K562 (cell line): ENCODE results near the gene SRCIN1. TPM values are rescaled to one million over a fixed set of nuclear protein-coding genes. Genes with fewer than 3 reads are reported as not detected.

Source experiments
- ATAC-seq: fragments of 200-7000 bp; cut with Tn5 transposase; 3 replicates; pipeline ENCODE4 v1.9.1; 2020; ENCODE audit warnings: moderate library complexity
- BruUV-seq: library from RNA; stranded (reverse); fragments of 400-500 nt; replicated peaks from 2 replicates; lab custom pipeline; 2021; lab: Mats Ljungman, UMichigan
- CTCF ChIA-PET: fragments of 300-600 bp; formaldehyde crosslinking; extraction: SDS; loops from one replicate; lab custom pipeline; 2021; ENCODE audit warnings: low intra/inter-chr PET ratio; lab: Yijun Ruan, JAX
- POLR2A ChIA-PET: fragments of 300-600, 350-650 bp; sonication (Branson Sonifier 250); formaldehyde crosslinking; extraction: SDS; loops from one replicate; lab custom pipeline; 2021; ENCODE audit warnings: antibody characterized with exemption, inconsistent platforms; lab: Yijun Ruan, JAX
- DNase-seq, 4 experiments: peaks; one replicate each; pipeline versions ENCODE4 v3.0.0 to v3.0.0-alpha.2; 2011 to 2018; ENCODE audit warnings: low spot score in 3 of 4, mixed read lengths in 3 of 4; ENCODE audit errors: extremely low read depth in 1 of 4
- FAIRE-seq: peaks from 2 replicates; lab custom pipeline; 2011; peaks lifted over from hg19 to GRCh38; lab: Jason Lieb, UNC
- H2AFZ ChIP-seq: 2 replicates; pipeline ENCODE4 v1.6.0; 2011; ENCODE audit warnings: low read depth, low read length, control low read depth, inconsistent platforms
- H3K27ac ChIP-seq: fragments of 200-600 bp; 3 replicates; pipeline ENCODE4 v1.8.0; 2011; ENCODE audit warnings: low read depth, mild to moderate bottlenecking, control low read depth, inconsistent platforms, low read length, moderate library complexity, mixed read lengths; ENCODE audit errors: extremely low read depth
- H3K27me3 ChIP-seq, 2 experiments: fragments of 300-600 bp in 1 of 2; 2 replicates in 1 of 2; 3 replicates in 1 of 2; pipeline versions ENCODE4 v1.6.0 to v1.8.0; 2011; ENCODE audit warnings: inconsistent platforms in 2 of 2, low read length in 2 of 2, mild to moderate bottlenecking in 1 of 2, mixed read lengths in 1 of 2, moderate library complexity in 1 of 2; ENCODE audit not compliant: control insufficient read depth in 2 of 2, insufficient read depth in 2 of 2
- H3K36me3 ChIP-seq: fragments of 300-600 bp; 3 replicates; pipeline ENCODE4 v1.8.0; 2011; ENCODE audit warnings: mild to moderate bottlenecking, low read length, inconsistent platforms; ENCODE audit not compliant: control insufficient read depth, insufficient read depth
- H3K4me1 ChIP-seq, 2 experiments: fragments of 200-600 bp in 1 of 2; replicated peaks in 1 of 2; 2 replicates in 1 of 2; 3 replicates in 1 of 2; pipeline versions ENCODE4 v1.5.1 to v1.8.0; 2011; ENCODE audit warnings: inconsistent platforms in 2 of 2, low read length in 2 of 2, mild to moderate bottlenecking in 1 of 2, mixed read lengths in 1 of 2, moderate library complexity in 1 of 2; ENCODE audit not compliant: control insufficient read depth in 2 of 2, insufficient read depth in 2 of 2
- H3K4me2 ChIP-seq: 2 replicates; pipeline ENCODE4 v1.6.1; 2011; ENCODE audit warnings: low read length, control low read depth, inconsistent platforms, mixed read lengths; ENCODE audit not compliant: insufficient read depth
- H3K4me3 ChIP-seq: fragments of 200-600 bp; sonication (generic), shearing (Covaris generic); 2 replicates; pipeline ENCODE4 v1.5.1; 2016; ENCODE audit warnings: control low read depth, inconsistent platforms
- H3K79me2 ChIP-seq: fragments of 200-600 bp; 3 replicates; pipeline ENCODE4 v1.8.0; 2011; ENCODE audit warnings: low read length, inconsistent platforms; ENCODE audit not compliant: control insufficient read depth, insufficient read depth
- H3K9ac ChIP-seq, 2 experiments: 2 replicates each; pipeline versions ENCODE4 v1.6.0 to v1.6.1; 2011; ENCODE audit warnings: low read depth in 2 of 2, low read length in 2 of 2, control low read depth in 1 of 2, inconsistent platforms in 1 of 2, mild to moderate bottlenecking in 1 of 2, mixed read lengths in 1 of 2; ENCODE audit not compliant: insufficient read depth in 1 of 2
- H3K9me1 ChIP-seq: one replicate; pipeline ENCODE4 v1.6.0; 2011; ENCODE audit warnings: inconsistent platforms, mild to moderate bottlenecking, low read length, moderate library complexity; ENCODE audit not compliant: control insufficient read depth, insufficient read depth
- H3K9me3 ChIP-seq: replicated peaks from 2 replicates; pipeline ENCODE4 v1.5.1; 2011; ENCODE audit warnings: low read depth, low read length, inconsistent platforms; ENCODE audit not compliant: control insufficient read depth, insufficient read depth
- H4K20me1 ChIP-seq: replicated peaks from 2 replicates; pipeline ENCODE4 v1.6.1; 2011; ENCODE audit warnings: low read length, inconsistent platforms, mixed read lengths; ENCODE audit not compliant: control insufficient read depth, insufficient read depth
- BRCA1 ChIP-seq, 2 experiments: fragments of 450-650 bp in 1 of 2; sonication (generic) in 1 of 2; formaldehyde crosslinking in 1 of 2; IDR thresholded peaks; 2 replicates each; pipeline versions ENCODE4 v1.5.0 to v1.6.1; 2017 to 2020; ENCODE audit warnings: mild to moderate bottlenecking in 1 of 2, missing genetic modification reagents in 1 of 2
- COPS2 ChIP-seq: fragments of 450-650 bp; conservative IDR thresholded peaks from 2 replicates; pipeline ENCODE4 v1.6.1; 2016; ENCODE audit warnings: mild to moderate bottlenecking, moderate library complexity
- EHMT2 ChIP-seq: fragments of 450-650 bp; IDR thresholded peaks from 2 replicates; pipeline ENCODE4 v1.6.1; 2018; ENCODE audit warnings: antibody characterized with exemption
- HDAC8 ChIP-seq: fragments of 450-650 bp; IDR thresholded peaks from 2 replicates; pipeline ENCODE4 v1.6.1; 2016; ENCODE audit warnings: mild to moderate bottlenecking, missing genetic modification characterization, moderate library complexity, missing compliant biosample characterization
- HMG20A ChIP-seq: fragments of 450-650 bp; formaldehyde crosslinking; conservative IDR thresholded peaks from 2 replicates; pipeline ENCODE4 v1.4.0; 2020; ENCODE audit warnings: mild to moderate bottlenecking, mixed read lengths
- IRF2 ChIP-seq: sonication (generic); formaldehyde crosslinking; IDR thresholded peaks from 2 replicates; pipeline ENCODE4 v1.8.1; 2022; ENCODE audit warnings: mild to moderate bottlenecking, missing genetic modification reagents
- JUN ChIP-seq, 2 experiments: sonication (generic) in 1 of 2; formaldehyde crosslinking in 1 of 2; IDR thresholded peaks; 2 replicates each; pipeline versions ENCODE4 v1.6.1 to v1.8.0; 2012 to 2022; ENCODE audit warnings: borderline replicate concordance in 2 of 2, mild to moderate bottlenecking in 2 of 2, improper control_type of control experiment in 1 of 2, low read depth in 1 of 2, low read length in 1 of 2, missing genetic modification reagents in 1 of 2
- KDM2B ChIP-seq: fragments of 250-450 bp; sonication (Bioruptor Pico); IDR thresholded peaks from 2 replicates; pipeline ENCODE4 v1.8.0; 2021; ENCODE audit warnings: mild to moderate bottlenecking, moderate library complexity
- KLF6 ChIP-seq: fragments of 250-450 bp; sonication (Bioruptor Pico); IDR thresholded peaks from 2 replicates; pipeline ENCODE4 v1.4.0; 2020; ENCODE audit warnings: mild to moderate bottlenecking, moderate library complexity, borderline replicate concordance
- MEF2A ChIP-seq: IDR thresholded peaks from 2 replicates; pipeline ENCODE4 v1.6.1; 2011; ENCODE audit warnings: low read depth, mild to moderate bottlenecking, low read length, moderate library complexity; ENCODE audit not compliant: control insufficient read depth
- NR2C1 ChIP-seq, 2 experiments: fragments of 450-650 bp; IDR thresholded peaks; 2 replicates each; pipeline ENCODE4 v1.6.1; 2017; ENCODE audit warnings: mild to moderate bottlenecking in 2 of 2, antibody characterized with exemption in 1 of 2, inconsistent platforms in 1 of 2, missing compliant biosample characterization in 1 of 2, missing genetic modification characterization in 1 of 2
- POLR2B ChIP-seq: fragments of 450-650 bp; IDR thresholded peaks from 2 replicates; pipeline ENCODE4 v1.6.1; 2018; ENCODE audit warnings: low read depth; ENCODE audit not compliant: partially characterized antibody
- POLR2H ChIP-seq: IDR thresholded peaks from 2 replicates; pipeline ENCODE4 v1.6.1; 2016; ENCODE audit warnings: missing genetic modification characterization, low read depth, mild to moderate bottlenecking, control low read depth, missing compliant biosample characterization, moderate library complexity
- ZNF354B ChIP-seq: fragments of 250-450 bp; sonication (Bioruptor Pico); IDR thresholded peaks from 2 replicates; pipeline ENCODE4 v1.4.0; 2020
- WGBS: fragments of 100-300 bp; shearing (Covaris generic); methylation state at CpG from one replicate; pipeline ENCODE4 v1.1.6; 2016; ENCODE audit warnings: low coverage, mixed read lengths; ENCODE audit not compliant: insufficient coverage; ENCODE audit errors: missing lambda C conversion rate; 5-methylcytosine and 5-hydroxymethylcytosine counted together
- in situ Hi-C: fragments of 300-500 bp; cut with MboI; formaldehyde crosslinking; loops from 4 replicates; pipeline ENCODE4 v1.15.0; 2018; ENCODE audit warnings: inconsistent platforms, mixed read lengths
- intact Hi-C: fragments of 100-400 bp; cut with micrococcal nuclease; formaldehyde crosslinking; loops from 2 replicates; pipeline ENCODE4 v1.14.2; 2022
- polyA plus RNA-seq, 8 experiments: library from polyadenylated mRNA; depleted of rRNA in 4 of 8; stranded (reverse) in 5 of 8; unstranded in 3 of 8; fragments of >200 nt; fragmentation: Nextera tagmentation in 2 of 8; fragmentation: Illumina TruSeq in 1 of 8; extraction: Ambion mirVana in 2 of 8; extraction: Trizol in 1 of 8; gene quantifications; 2 replicates each; pipeline versions ENCODE4 v1.2.1 to v1.2.3, GENCODE V29; 2011 to 2014; ENCODE audit warnings: inconsistent platforms in 1 of 8, missing spikeins in 1 of 8
- total RNA-seq, 7 experiments: library from RNA; depleted of rRNA in 6 of 7; stranded (reverse); fragments of >200 nt in 6 of 7; fragmentation: Illumina TruSeq in 2 of 7; extraction: Trizol in 2 of 7; gene quantifications; 2 replicates each; pipeline versions ENCODE4 v1.2.1 to v1.2.3, GENCODE V29; 2011 to 2021; ENCODE audit warnings: low replicate concordance in 1 of 7
- TF ChIP-seq, protein P1 (sequence below): fragments of 250-450 bp; sonication (Bioruptor Pico); IDR thresholded peaks from 2 replicates; pipeline ENCODE4 v1.8.0; 2022; ENCODE audit warnings: moderate library complexity, mild to moderate bottlenecking, inconsistent platforms
- TF ChIP-seq, protein P2 (sequence below): fragments of 250-450 bp; sonication (Bioruptor Pico); IDR thresholded peaks from 2 replicates; pipeline ENCODE4 v1.8.0; 2022; ENCODE audit warnings: inconsistent platforms, mild to moderate bottlenecking, moderate library complexity, borderline replicate concordance
- TF ChIP-seq, protein P3 (sequence below): fragments of 450-650 bp; IDR thresholded peaks from 2 replicates; pipeline ENCODE4 v1.6.1; 2017; ENCODE audit warnings: antibody characterized with exemption

The SRCIN1 gene
- total and polyA plus RNA-seq, 9 of the 15 experiments (the other 6 are each of a cell fraction or from before 2014, with no cell fraction given) = 0.09 to 0.33 (median 0.13) TPM; not detected in 6

- Histone ChIP-seq H3K36me3 (no peaks in the 10 kb centered on the region), H3K27ac (no peak overlapping the region), H3K9me1 (no peaks in the 10 kb centered on the region), H3K4me2 (no peak overlapping the region), H2AFZ (no peak overlapping the region), H3K27me3 (peaks cover 10 to 36% of the 10 kb centered on the region in 2 experiments; a peak in 3 of 5 replicates), H3K4me1 (peaks cover 5 to 28% of the 10 kb centered on the region in 2 experiments; a peak in 4 of 5 replicates), H3K4me3 (no peak overlapping the region), H3K79me2 (no peaks in the 10 kb centered on the region), H3K9ac (no peak overlapping the region), H3K9me3 (no peaks in the 10 kb centered on the region), H4K20me1 (peaks cover 21% of the 10 kb centered on the region)
- no peak for FAIRE-seq
- in situ Hi-C loops = loop anchor here (5.0 kb wide), 1 partner anchor 91 kb away; no protein-coding TSS in a partner anchor
- intact Hi-C loops = loop anchor here (5.0 kb wide), 2 partner anchors 84 to 91 kb away; no protein-coding TSS in a partner anchor
- ChIA-PET CTCF (interaction anchor here (0.8 to 1.8 kb wide), 2 partner anchors 73 to 91 kb away, joined by 3 to 9 read pairs; no protein-coding TSS in a partner anchor), POLR2A (interaction anchor here (0.6 to 1.0 kb wide), 2 partner anchors 23 to 135 kb away, joined by 3 to 4 read pairs; no protein-coding TSS in a partner anchor)
- DNase-seq = no peak
- no peak for ATAC-seq
- TF ChIP-seq KDM2B (no peak), MEF2A (no peak), COPS2 (no peak), ZNF354B (CRISPR knock-in tag) (no peak), KLF6 (no peak), IRF2 (CRISPR knock-in tag) (no peak), EHMT2 (no peak), POLR2H (tag) (no peak), HMG20A (CRISPR knock-in tag) (no peak), NR2C1 (IDR thresholded peaks at IDR 0.05) (no peak), NR2C1 (tag; IDR thresholded peaks at IDR 0.05) (no peak), BRCA1 (IDR thresholded peaks at IDR 0.05) (no peak), BRCA1 (CRISPR knock-in tag; IDR thresholded peaks at IDR 0.05) (no peak), HDAC8 (tag) (no peak), POLR2B (no peak), JUN (IDR thresholded peaks at IDR 0.05; ENCODE audit: borderline replicate concordance, low read depth, low read length) (no peak), JUN (CRISPR knock-in tag; IDR thresholded peaks at IDR 0.05; ENCODE audit: borderline replicate concordance) (no peak)
- TF ChIP-seq, protein P1, sequence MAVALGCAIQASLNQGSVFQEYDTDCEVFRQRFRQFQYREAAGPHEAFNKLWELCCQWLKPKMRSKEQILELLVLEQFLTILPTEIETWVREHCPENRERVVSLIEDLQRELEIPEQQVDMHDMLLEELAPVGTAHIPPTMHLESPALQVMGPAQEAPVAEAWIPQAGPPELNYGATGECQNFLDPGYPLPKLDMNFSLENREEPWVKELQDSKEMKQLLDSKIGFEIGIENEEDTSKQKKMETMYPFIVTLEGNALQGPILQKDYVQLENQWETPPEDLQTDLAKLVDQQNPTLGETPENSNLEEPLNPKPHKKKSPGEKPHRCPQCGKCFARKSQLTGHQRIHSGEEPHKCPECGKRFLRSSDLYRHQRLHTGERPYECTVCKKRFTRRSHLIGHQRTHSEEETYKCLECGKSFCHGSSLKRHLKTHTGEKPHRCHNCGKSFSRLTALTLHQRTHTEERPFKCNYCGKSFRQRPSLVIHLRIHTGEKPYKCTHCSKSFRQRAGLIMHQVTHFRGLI (CRISPR knock-in tag) = no peak
- TF ChIP-seq, protein P2, sequence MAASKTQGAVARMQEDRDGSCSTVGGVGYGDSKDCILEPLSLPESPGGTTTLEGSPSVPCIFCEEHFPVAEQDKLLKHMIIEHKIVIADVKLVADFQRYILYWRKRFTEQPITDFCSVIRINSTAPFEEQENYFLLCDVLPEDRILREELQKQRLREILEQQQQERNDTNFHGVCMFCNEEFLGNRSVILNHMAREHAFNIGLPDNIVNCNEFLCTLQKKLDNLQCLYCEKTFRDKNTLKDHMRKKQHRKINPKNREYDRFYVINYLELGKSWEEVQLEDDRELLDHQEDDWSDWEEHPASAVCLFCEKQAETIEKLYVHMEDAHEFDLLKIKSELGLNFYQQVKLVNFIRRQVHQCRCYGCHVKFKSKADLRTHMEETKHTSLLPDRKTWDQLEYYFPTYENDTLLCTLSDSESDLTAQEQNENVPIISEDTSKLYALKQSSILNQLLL (CRISPR knock-in tag) = no peak
- TF ChIP-seq, protein P3, sequence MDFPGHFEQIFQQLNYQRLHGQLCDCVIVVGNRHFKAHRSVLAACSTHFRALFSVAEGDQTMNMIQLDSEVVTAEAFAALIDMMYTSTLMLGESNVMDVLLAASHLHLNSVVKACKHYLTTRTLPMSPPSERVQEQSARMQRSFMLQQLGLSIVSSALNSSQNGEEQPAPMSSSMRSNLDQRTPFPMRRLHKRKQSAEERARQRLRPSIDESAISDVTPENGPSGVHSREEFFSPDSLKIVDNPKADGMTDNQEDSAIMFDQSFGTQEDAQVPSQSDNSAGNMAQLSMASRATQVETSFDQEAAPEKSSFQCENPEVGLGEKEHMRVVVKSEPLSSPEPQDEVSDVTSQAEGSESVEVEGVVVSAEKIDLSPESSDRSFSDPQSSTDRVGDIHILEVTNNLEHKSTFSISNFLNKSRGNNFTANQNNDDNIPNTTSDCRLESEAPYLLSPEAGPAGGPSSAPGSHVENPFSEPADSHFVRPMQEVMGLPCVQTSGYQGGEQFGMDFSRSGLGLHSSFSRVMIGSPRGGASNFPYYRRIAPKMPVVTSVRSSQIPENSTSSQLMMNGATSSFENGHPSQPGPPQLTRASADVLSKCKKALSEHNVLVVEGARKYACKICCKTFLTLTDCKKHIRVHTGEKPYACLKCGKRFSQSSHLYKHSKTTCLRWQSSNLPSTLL = no peak
- no TSS peak for BruUV-seq
- WGBS = 3% methylated on average over 3 of the region's 3 CpGs
These were observed 22.6 kb downstream of the SRCIN1 start for GRCh38 chr17:38583176-38583575.
